Astrocyte of the spinal cord (primary cell): ENCODE data around the gene CDCA3.
A peak's percentile ranks its signal among the peaks of the same experiment; 100 is the strongest.

Experiments
- DNase-seq: peaks from one replicate; pipeline ENCODE4 v3.0.0; 2011; ENCODE audit warnings: low read depth, low spot score
- H3K4me3 ChIP-seq: 2 replicates; pipeline ENCODE4 v1.5.1; 2011; ENCODE audit warnings: low read depth, mild to moderate bottlenecking, low read length, moderate library complexity
- in situ Hi-C: cut with HindIII; loops from 2 replicates; pipeline ENCODE4 v1.10.0; 2017; ENCODE audit warnings: low sequenced_read_pairs
- TF ChIP-seq, protein P1 (sequence below): IDR thresholded peaks from 2 replicates; pipeline ENCODE4 v1.5.1; 2012; ENCODE audit warnings: low read depth, mild to moderate bottlenecking, low read length, inconsistent platforms

The CDCA3 gene

GRCh38 chr12:6855322-6855721, 4.2 kb upstream of the CDCA3 start:
- H3K4me3 ChIP-seq, result no peak overlapping the region
- DNase-seq, result no peak
- TF ChIP-seq, protein P1, sequence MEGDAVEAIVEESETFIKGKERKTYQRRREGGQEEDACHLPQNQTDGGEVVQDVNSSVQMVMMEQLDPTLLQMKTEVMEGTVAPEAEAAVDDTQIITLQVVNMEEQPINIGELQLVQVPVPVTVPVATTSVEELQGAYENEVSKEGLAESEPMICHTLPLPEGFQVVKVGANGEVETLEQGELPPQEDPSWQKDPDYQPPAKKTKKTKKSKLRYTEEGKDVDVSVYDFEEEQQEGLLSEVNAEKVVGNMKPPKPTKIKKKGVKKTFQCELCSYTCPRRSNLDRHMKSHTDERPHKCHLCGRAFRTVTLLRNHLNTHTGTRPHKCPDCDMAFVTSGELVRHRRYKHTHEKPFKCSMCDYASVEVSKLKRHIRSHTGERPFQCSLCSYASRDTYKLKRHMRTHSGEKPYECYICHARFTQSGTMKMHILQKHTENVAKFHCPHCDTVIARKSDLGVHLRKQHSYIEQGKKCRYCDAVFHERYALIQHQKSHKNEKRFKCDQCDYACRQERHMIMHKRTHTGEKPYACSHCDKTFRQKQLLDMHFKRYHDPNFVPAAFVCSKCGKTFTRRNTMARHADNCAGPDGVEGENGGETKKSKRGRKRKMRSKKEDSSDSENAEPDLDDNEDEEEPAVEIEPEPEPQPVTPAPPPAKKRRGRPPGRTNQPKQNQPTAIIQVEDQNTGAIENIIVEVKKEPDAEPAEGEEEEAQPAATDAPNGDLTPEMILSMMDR, result no peak
- in situ Hi-C loops, result no loop called here

DNA sequence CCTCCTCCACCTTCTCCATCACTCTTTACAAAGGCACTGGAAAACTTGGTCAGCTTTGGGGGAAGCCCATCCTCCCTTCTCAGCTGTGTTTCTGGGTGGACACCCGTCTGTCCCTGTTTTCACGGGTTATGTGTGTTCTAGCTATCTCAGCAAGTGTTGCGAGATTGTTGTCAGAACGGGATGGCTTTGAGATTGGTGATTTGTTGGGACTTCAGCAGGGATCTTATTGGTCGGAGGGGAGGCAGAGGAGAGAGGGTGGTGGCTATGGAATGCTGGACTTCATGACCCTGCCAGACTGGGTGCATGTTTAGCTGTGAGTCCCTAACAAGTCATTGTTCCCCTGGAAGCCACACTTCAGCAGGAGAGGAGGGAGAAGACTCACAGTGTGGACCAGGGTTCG, 3.0 kb upstream of the CDCA3 start:
- in situ Hi-C loops, result no loop called here
- H3K4me3 ChIP-seq, result no peak overlapping the region
- TF ChIP-seq, protein P1, result no peak
- no peak for DNase-seq

DNA sequence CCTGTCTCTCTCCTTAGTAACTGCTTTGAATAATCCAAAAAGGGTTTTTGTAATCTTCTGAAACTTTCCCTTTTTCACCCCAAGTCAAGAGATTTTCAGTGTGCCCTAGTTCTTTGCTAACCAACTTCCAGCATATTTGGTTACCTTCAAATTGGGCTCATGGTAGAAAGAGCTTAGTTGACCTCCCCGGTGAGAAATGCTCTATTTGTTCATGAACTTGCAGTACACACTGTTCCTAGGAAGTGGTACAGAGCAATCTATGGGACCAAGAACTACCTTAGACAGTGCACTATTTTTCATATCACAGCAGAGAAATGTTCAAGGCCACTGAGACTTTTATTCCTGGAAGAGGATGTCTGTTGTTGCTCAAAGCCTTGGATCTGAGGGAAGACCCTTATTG, 2.5 kb upstream of the CDCA3 start:
- DNase-seq, result no peak
- TF ChIP-seq, protein P1, result no peak
- peak overlapping the region; percentile 83 for H3K4me3 ChIP-seq
- in situ Hi-C loops, result no loop called here

- in situ Hi-C loops, result no loop called here
- peak; percentile 79 for DNase-seq
- peak overlapping the region; percentile 83 for H3K4me3 ChIP-seq
- TF ChIP-seq, protein P1, result no peak
Measured at GRCh38 chr12:6852651-6853354, 1.7 kb upstream of the CDCA3 start.

DNA sequence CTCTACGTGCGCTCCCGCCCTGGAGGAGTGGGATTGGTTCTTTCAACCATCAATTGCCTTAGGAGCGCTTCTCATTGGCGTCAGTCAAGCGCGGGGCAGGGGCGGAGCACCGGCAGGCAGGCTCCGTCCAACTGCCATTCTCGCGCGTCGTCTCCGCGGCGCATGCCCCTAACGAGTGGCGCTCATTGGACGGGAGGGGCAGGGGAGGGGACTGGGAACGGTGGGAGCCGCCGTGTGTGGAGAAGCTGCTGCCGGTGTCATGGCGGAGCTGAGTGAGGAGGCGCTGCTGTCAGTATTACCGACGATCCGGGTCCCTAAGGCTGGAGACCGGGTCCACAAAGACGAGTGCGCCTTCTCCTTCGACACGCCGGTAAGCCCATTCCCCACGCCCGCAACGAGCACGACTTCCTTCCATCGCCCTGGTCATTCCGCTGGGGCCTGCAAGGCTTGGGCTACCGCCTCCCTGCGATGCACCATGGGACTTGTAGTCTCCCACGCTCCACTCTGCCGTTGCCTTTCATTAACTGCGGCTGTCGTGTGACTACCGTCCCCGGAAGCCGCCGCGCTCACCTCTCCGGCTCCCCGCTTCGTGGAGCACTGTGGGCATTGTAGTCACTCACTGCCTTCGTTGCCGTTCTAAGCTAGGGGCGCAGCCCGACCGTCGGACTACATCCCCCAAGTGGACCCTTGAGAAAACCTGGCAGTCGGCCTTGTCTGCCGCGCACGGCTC, 1.0 kb upstream of the CDCA3 start, which contains the start of gene USP5:
TSS of gene USP5 (plus strand) at position 230 of the 730 bp plus-strand sequence. CDS start at position 260, 30 bp downstream.
- H3K4me3 ChIP-seq, result peak within 1 kb of the TSS; percentile 83
- TF ChIP-seq, protein P1, result no peak
- in situ Hi-C loops, result no loop called here
- peak; percentile 100 for DNase-seq

GRCh38 chr12:6850796-6851152, 312 bp downstream of the CDCA3 start:
- no peak for DNase-seq
- in situ Hi-C loops, result no loop called here
- peak overlapping the region; percentile 83 for H3K4me3 ChIP-seq
- TF ChIP-seq, protein P1, result no peak
